PC-9 (cell line): Measurements from ENCODE around the gene LENG9. TPM values are rescaled to one million over a fixed set of nuclear protein-coding genes. Genes with fewer than 3 reads are reported as not detected.
"Not testable (repeated sequence)": the region's sequence is repeated elsewhere in the genome, so short reads cannot be mapped to it uniquely, and the experiment has no call there.

Experiments used
- BruUV-seq: library from RNA; stranded (reverse); fragments of 400-500 nt; replicated peaks from 2 replicates; lab custom pipeline; 2021; lab: Mats Ljungman, UMichigan
- CTCF ChIA-PET: fragments of 300-600 bp; sonication (Branson Sonifier 250); formaldehyde crosslinking; loops from one replicate; lab custom pipeline; 2022; ENCODE audit warnings: antibody characterized with exemption; lab: Charles Lee
- POLR2A ChIA-PET: fragments of 300-600 bp; sonication (Branson Sonifier 250); formaldehyde crosslinking; loops from one replicate; lab custom pipeline; 2022; ENCODE audit warnings: antibody characterized with exemption; ENCODE audit not compliant: unreplicated experiment; lab: Charles Lee
- DNase-seq, 2 experiments: peaks; one replicate each; pipeline versions ENCODE4 v3.0.0 to v3.0.0-alpha.2; 2015 to 2022; ENCODE audit warnings: mixed read lengths in 1 of 2
- H2AFZ ChIP-seq: fragments of 200-600 bp; sonication (generic); 2 replicates; pipeline ENCODE4 v1.8.1; 2017; ENCODE audit warnings: antibody characterized with exemption
- H3F3A ChIP-seq: fragments of 200-600 bp; sonication (generic); 2 replicates; pipeline ENCODE4 v1.8.1; 2017; ENCODE audit warnings: antibody characterized with exemption, mild to moderate bottlenecking, low read depth; ENCODE audit not compliant: insufficient read depth
- H3K27ac ChIP-seq: fragments of 200-600 bp; sonication (generic); 2 replicates; pipeline ENCODE4 v1.6.1; 2016; ENCODE audit warnings: mixed run types
- H3K27me3 ChIP-seq: fragments of 200-600 bp; sonication (generic); 2 replicates; pipeline ENCODE4 v1.6.1; 2016; ENCODE audit warnings: low read depth, mixed run types; ENCODE audit not compliant: insufficient read depth
- H3K36me3 ChIP-seq: fragments of 200-600 bp; sonication (generic); 2 replicates; pipeline ENCODE4 v1.6.1; 2016; ENCODE audit warnings: low read depth, mixed run types
- H3K4me1 ChIP-seq: fragments of 200-600 bp; sonication (generic); replicated peaks from 2 replicates; pipeline ENCODE4 v1.6.1; 2016; ENCODE audit warnings: mixed run types; ENCODE audit not compliant: insufficient read depth
- H3K4me2 ChIP-seq: fragments of 200-600 bp; sonication (generic); 2 replicates; pipeline ENCODE4 v1.6.1; 2017; ENCODE audit warnings: mixed run types
- H3K4me3 ChIP-seq: fragments of 200-600 bp; sonication (generic); 2 replicates; pipeline ENCODE4 v1.6.1; 2016; ENCODE audit warnings: mixed run types
- H3K79me2 ChIP-seq: fragments of 200-600 bp; sonication (generic); 2 replicates; pipeline ENCODE4 v1.6.1; 2017; ENCODE audit warnings: low read depth, mixed run types
- H3K9me2 ChIP-seq: fragments of 200-600 bp; sonication (generic); 2 replicates; pipeline ENCODE4 v1.8.1; 2017; ENCODE audit warnings: mild to moderate bottlenecking; ENCODE audit not compliant: insufficient read depth
- H3K9me3 ChIP-seq: fragments of 200-600 bp; sonication (generic); 2 replicates; pipeline ENCODE4 v1.8.1; 2016; ENCODE audit warnings: low read depth; ENCODE audit not compliant: insufficient read depth
- H4K20me1 ChIP-seq: fragments of 200-600 bp; sonication (generic); 2 replicates; pipeline ENCODE4 v1.8.1; 2017; ENCODE audit not compliant: insufficient read depth
- EZH2 ChIP-seq: fragments of 200-600 bp; sonication (generic); IDR thresholded peaks from 2 replicates; pipeline ENCODE4 v1.8.0; 2017; ENCODE audit warnings: antibody characterized with exemption, low read depth
- intact Hi-C: fragments of 100-400 bp; cut with micrococcal nuclease; formaldehyde crosslinking; loops from one replicate; pipeline ENCODE4 v1.10.0; 2022; ENCODE audit not compliant: unreplicated experiment
- total RNA-seq: library from RNA; stranded (reverse); gene quantifications from 2 replicates; pipeline ENCODE4 v1.2.3, GENCODE V29; 2021
- TF ChIP-seq, protein P1 (sequence below): fragments of 200-600 bp; sonication (generic); conservative IDR thresholded peaks from 2 replicates; pipeline ENCODE4 v1.6.1; 2017; ENCODE audit warnings: mixed run types, antibody characterized with exemption, mild to moderate bottlenecking, moderate library complexity

The LENG9 gene
- total RNA-seq, 1 experiment from 2014 or later = 7.0 TPM

DNA sequence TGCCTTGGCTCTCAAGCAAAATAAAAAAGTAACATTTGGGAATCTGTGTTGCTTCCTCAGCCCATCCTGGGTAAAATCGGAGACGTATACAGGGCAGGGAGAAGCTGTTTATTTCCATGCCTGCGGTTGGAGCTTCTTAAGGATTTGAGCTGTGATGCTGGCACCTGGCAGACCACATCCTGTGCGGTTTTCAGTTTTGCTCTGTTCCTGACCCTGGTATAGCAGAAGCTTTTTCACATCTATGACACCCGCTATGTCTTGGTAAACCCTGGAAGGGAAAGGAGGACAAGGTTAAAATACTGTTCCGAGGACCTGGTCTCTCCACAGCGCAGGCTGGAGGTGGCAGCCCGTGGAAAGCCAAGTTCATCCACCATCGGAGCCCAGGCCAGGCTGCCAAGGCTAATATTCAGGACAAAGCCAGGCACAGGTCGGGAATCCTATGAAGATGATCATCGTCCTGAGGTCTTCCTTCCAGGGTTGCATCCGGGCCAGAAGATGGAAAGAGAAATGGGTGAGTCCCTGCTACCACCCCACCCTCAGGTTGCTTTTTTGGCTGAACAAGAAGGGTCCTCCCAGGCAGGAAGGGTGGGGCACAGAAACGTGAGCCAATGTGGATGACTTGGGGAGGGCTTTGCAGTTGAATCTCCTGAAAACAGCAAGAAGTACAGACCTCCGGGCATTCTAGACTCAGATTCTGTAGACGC is 34.3 kb upstream of the LENG9 start:
- H4K20me1 ChIP-seq, H3K36me3 ChIP-seq, POLR2A ChIA-PET, intact Hi-C loops, H3F3A ChIP-seq, H3K4me3 ChIP-seq, BruUV-seq, CTCF ChIA-PET, H3K4me2 ChIP-seq, H3K4me1 ChIP-seq, H3K9me2 ChIP-seq, H2AFZ ChIP-seq, H3K27ac ChIP-seq, H3K79me2 ChIP-seq, H3K9me3 ChIP-seq: not testable (repeated sequence)
- DNase-seq = peak in 1 of 2 experiments; percentile 18
- peaks cover 89% of the 10 kb centered on the region for H3K27me3 ChIP-seq

DNA sequence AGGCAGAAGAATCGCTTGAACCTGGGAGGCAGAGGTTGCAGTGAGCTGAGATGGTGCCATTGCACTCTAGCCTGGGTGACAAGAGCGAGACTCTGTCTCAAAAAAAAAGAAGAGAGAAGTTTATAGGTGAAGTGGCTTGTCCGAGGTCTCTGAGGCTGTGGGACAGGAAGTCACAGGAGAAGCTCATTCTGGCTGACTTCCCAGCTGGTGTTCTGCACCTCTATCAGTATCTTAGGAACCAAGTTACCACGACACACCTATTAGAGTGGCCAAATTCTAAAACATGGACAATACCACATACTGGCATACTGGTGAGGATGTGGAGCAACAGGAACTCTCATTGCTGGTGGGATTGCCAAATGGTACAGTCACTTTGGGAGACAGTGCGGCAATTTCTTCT is 31.7 kb upstream of the LENG9 start:
- H3K9me2 ChIP-seq, H3K9me3 ChIP-seq, intact Hi-C loops, H3K36me3 ChIP-seq, H3K4me1 ChIP-seq, DNase-seq, H3K27ac ChIP-seq, H4K20me1 ChIP-seq, H2AFZ ChIP-seq, BruUV-seq, H3K4me3 ChIP-seq, H3K4me2 ChIP-seq, POLR2A ChIA-PET, CTCF ChIA-PET, H3K79me2 ChIP-seq, H3F3A ChIP-seq: not testable (repeated sequence)
- peaks cover 94% of the 10 kb centered on the region for H3K27me3 ChIP-seq

DNA sequence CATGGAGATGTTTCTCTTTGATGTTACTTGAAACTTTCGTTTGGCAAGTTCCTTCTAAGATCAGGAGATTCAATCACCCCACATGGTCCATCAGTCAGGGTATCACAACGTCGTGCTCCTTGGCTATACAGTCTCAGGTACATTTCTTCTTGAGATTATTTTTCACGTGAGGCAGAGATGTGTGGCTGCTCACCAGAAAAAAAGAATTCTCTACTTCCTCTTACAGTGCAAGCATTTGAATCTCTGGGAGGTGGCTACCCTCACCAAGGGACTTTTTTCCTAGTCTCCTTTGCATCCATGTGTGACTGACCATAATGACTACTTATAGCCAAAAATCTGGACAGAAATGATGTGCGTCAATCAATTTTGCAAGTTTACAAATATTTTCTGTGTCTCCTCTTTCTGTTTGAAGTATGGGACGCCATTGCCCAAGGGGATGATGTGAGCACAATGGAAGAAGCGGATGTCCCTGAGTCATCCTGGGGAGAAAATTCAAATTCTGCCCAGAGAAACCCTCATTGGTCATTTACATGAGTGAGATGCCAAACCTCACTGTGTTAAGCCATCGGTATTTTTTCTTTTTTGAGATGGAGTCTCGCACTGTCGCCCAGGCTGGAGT is 30.5 kb upstream of the LENG9 start:
- H3K4me1 ChIP-seq = no peaks in the 10 kb centered on the region
- no peaks in the 10 kb centered on the region for H3F3A ChIP-seq
- no peaks in the 10 kb centered on the region for H3K79me2 ChIP-seq
- BruUV-seq = no TSS peak
- DNase-seq = peak in 1 of 2 experiments; percentile 32
- no peaks in the 10 kb centered on the region for H3K9me3 ChIP-seq
- CTCF ChIA-PET = no interaction called here
- H3K9me2 ChIP-seq = no peaks in the 10 kb centered on the region
- H3K27me3 ChIP-seq = peaks cover 95% of the 10 kb centered on the region
- no peak overlapping the region for H2AFZ ChIP-seq
- H3K27ac ChIP-seq = no peak overlapping the region
- TF ChIP-seq EZH2 = no peak
- TF ChIP-seq, protein P1, sequence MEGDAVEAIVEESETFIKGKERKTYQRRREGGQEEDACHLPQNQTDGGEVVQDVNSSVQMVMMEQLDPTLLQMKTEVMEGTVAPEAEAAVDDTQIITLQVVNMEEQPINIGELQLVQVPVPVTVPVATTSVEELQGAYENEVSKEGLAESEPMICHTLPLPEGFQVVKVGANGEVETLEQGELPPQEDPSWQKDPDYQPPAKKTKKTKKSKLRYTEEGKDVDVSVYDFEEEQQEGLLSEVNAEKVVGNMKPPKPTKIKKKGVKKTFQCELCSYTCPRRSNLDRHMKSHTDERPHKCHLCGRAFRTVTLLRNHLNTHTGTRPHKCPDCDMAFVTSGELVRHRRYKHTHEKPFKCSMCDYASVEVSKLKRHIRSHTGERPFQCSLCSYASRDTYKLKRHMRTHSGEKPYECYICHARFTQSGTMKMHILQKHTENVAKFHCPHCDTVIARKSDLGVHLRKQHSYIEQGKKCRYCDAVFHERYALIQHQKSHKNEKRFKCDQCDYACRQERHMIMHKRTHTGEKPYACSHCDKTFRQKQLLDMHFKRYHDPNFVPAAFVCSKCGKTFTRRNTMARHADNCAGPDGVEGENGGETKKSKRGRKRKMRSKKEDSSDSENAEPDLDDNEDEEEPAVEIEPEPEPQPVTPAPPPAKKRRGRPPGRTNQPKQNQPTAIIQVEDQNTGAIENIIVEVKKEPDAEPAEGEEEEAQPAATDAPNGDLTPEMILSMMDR = no peak
- POLR2A ChIA-PET = no interaction called here
- no peak overlapping the region for H3K4me2 ChIP-seq
- H4K20me1 ChIP-seq = no peaks in the 10 kb centered on the region; the same call in 1 of the 2 replicates
- no peaks in the 10 kb centered on the region for H3K36me3 ChIP-seq
- H3K4me3 ChIP-seq = no peak overlapping the region
- intact Hi-C loops = no loop called here

DNA sequence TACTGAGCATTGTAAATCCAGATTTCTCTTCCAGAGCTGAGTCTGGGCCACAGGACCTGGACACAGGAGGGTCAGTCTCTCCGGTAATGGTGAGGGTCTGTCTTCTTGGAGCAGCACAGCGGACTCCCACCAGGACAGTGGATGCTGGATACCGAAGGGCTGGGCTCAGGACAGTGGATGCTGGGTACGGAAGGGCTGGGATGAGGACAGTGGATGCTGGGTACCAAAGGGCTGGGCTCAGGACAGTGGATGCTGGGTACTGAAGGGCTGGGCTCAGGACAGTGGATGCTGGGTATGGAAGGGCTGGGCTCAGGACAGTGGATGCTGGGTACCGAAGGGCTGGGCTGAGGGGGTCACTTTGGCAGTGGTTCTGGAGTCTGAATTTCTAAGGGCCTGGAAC is 29.5 kb upstream of the LENG9 start:
- H3K79me2 ChIP-seq, H3K27ac ChIP-seq, POLR2A ChIA-PET, intact Hi-C loops, H3K4me3 ChIP-seq, DNase-seq, H3F3A ChIP-seq, CTCF ChIA-PET, H3K4me1 ChIP-seq, BruUV-seq, H4K20me1 ChIP-seq, H3K36me3 ChIP-seq, H3K9me3 ChIP-seq, H2AFZ ChIP-seq, H3K4me2 ChIP-seq, H3K9me2 ChIP-seq: not testable (repeated sequence)
- peaks cover 95% of the 10 kb centered on the region for H3K27me3 ChIP-seq
